Activated T-helper 17 cell treated with anti-CD3 and anti-CD28 coated beads, Interleukin-2, amount 50 U/mL, for 72 hours (primary cell): ENCODE measurements around the gene KLHL40. TPM values are rescaled to one million over a fixed set of nuclear protein-coding genes. Genes with fewer than 3 reads are reported as not detected.
"Not testable (repeated sequence)": the region's sequence is repeated elsewhere in the genome, so short reads cannot be mapped to it uniquely, and the experiment has no call there.

Experiments
- ATAC-seq: fragments of 150-1000 bp; cut with Tn5 transposase; replicated peaks from 2 replicates; pipeline ENCODE4 v1.10.0; 2021; ENCODE audit warnings: mild to moderate bottlenecking, moderate library complexity
- H3K27ac Mint-ChIP-seq: one replicate; pipeline ENCODE4 v1.8.0; 2022; ENCODE audit warnings: mixed read lengths
- H3K27me3 Mint-ChIP-seq: one replicate; pipeline ENCODE4 v1.8.0; 2022; ENCODE audit warnings: mixed read lengths
- H3K36me3 Mint-ChIP-seq: one replicate; pipeline ENCODE4 v1.8.0; 2022; ENCODE audit warnings: low read depth, mild to moderate bottlenecking, mixed read lengths
- H3K4me1 Mint-ChIP-seq: one replicate; pipeline ENCODE4 v1.8.0; 2022; ENCODE audit warnings: mixed read lengths
- H3K4me3 Mint-ChIP-seq: one replicate; pipeline ENCODE4 v1.8.0; 2022; ENCODE audit warnings: mild to moderate bottlenecking, mixed read lengths
- H3K9me3 Mint-ChIP-seq: one replicate; pipeline ENCODE4 v1.8.0; 2022; ENCODE audit warnings: mixed read lengths
- total RNA-seq, 2 donors: library from RNA; stranded (reverse); gene quantifications; one replicate each; pipeline ENCODE4 v1.2.3, GENCODE V29; 2022

The KLHL40 gene
- total RNA-seq, 2 donors from 2014 or later, result not detected

DNA sequence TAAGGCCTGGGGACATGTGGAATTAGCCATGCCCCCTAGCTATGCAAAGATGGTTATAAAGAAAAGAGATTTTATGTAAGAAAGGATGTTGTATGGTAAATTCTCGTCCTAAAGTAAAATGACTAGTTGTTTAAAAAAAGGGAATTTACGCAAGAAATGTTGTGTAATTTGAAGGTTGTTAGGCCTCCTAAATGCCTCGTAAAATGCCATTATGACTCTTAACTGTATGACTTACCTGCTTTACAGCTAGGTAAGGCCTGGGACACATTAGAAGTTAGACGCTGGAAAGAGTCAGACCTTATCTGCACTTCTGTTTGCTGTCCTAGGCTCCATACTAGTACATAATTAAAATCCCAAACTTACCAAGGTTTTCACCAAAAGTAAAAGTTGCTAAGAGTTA is 34.8 kb downstream of the KLHL40 start:
- H3K36me3 Mint-ChIP-seq, result no peaks in the 10 kb centered on the region

DNA sequence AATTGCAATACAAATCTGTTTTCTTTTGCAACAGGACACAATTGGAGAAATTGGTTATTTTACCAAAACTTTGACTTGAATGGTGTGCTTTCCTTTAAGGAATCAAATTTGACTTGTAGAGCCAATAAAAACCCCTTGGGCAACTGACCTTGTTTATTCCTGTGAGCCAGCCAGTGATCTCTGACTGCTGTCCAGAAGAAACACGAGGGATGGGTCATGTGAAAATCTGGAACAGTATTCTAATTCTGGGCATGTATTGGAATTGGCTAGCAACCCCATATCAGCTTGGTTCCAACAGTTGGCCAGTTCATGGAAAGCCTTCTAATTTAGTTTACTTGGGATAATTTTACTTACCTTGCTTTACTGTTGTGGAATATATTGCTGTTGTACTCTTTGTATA is 36.4 kb downstream of the KLHL40 start:
- H3K4me3 Mint-ChIP-seq, result no peak overlapping the region
- peaks cover 16% of the 10 kb centered on the region for H3K27me3 Mint-ChIP-seq
- H3K4me1 Mint-ChIP-seq, result no peaks in the 10 kb centered on the region
- no peaks in the 10 kb centered on the region for H3K9me3 Mint-ChIP-seq
- H3K36me3 Mint-ChIP-seq, result no peaks in the 10 kb centered on the region
- no peak for ATAC-seq
- no peak overlapping the region for H3K27ac Mint-ChIP-seq

More for the DNA sequence above, 34.8 kb downstream of the KLHL40 start:
- no peak for ATAC-seq
- Mint-ChIP-seq H3K4me1 (no peaks in the 10 kb centered on the region), H3K27ac (no peak overlapping the region), H3K4me3 (no peak overlapping the region), H3K9me3 (no peaks in the 10 kb centered on the region), H3K27me3 (peaks cover 12% of the 10 kb centered on the region)

DNA sequence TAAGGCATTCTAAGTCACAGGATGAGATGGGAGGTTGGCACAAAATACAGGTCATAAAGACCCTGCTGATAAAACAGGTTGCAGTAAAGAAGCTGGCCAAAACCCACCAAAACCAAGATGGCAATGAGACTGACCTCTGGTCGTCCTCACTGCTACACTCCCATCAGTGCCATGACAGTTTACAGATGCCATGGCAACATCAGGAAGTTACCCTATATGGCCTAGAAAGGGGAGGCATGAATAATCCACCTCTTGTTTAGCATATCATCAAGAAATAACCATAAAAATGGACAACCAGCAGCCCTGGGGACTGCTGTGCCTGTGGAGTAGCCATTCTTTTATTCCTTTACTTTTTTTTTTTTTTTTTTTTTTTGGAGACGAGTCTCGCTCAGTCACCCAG is 37.1 kb downstream of the KLHL40 start:
- peaks cover 16% of the 10 kb centered on the region for H3K27me3 Mint-ChIP-seq
- not testable (repeated sequence) for ATAC-seq, H3K27ac Mint-ChIP-seq, H3K36me3 Mint-ChIP-seq, H3K4me1 Mint-ChIP-seq, H3K9me3 Mint-ChIP-seq, H3K4me3 Mint-ChIP-seq

DNA sequence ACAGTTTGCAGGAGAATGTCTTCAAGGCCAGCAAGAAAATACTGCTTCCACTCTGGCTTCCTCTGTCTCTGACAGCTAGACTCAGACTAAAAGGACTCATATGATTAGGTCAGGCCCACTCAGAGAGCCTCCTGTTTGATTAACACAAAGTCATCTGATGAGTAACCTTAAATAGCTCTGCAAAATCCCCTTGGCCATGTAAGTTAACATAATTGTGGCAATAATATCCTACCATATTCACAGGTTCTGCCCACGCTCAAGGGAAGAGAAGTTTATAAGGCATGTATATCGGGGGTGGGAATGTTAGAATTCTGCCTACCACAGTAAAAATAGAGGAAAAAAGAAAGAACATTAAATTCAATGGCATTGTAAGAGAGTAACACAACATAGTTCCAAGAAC is 37.9 kb downstream of the KLHL40 start:
- no peaks in the 10 kb centered on the region for H3K36me3 Mint-ChIP-seq
- no peak overlapping the region for H3K4me3 Mint-ChIP-seq
- ATAC-seq, result no peak
- H3K27ac Mint-ChIP-seq, result no peak overlapping the region
- peaks cover 16% of the 10 kb centered on the region for H3K27me3 Mint-ChIP-seq
- no peaks in the 10 kb centered on the region for H3K9me3 Mint-ChIP-seq
- H3K4me1 Mint-ChIP-seq, result no peaks in the 10 kb centered on the region

DNA sequence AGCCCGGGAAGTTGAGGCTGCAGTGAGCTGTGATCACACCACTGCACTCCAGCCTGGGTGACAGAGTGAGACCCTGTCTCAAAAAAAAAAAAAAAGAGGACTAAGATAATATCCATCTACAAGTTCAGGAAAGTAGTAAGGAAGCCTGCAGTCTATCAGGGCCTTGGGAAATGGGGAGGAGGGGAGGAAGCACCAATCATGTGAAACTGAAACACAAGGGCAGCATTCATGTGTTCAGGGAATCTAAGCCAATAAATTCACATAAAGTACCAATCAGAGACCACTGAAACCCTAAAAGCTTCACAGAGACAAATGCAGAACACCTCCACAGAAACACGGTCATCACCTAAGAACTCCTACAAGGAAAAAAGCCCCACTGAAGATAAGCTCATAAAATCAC is 40.1 kb downstream of the KLHL40 start:
- no peaks in the 10 kb centered on the region for H3K9me3 Mint-ChIP-seq
- H3K27me3 Mint-ChIP-seq, result peaks cover 14% of the 10 kb centered on the region
- ATAC-seq, result no peak
- no peaks in the 10 kb centered on the region for H3K36me3 Mint-ChIP-seq
- H3K27ac Mint-ChIP-seq, result no peak overlapping the region
- no peaks in the 10 kb centered on the region for H3K4me1 Mint-ChIP-seq
- H3K4me3 Mint-ChIP-seq, result no peak overlapping the region

DNA sequence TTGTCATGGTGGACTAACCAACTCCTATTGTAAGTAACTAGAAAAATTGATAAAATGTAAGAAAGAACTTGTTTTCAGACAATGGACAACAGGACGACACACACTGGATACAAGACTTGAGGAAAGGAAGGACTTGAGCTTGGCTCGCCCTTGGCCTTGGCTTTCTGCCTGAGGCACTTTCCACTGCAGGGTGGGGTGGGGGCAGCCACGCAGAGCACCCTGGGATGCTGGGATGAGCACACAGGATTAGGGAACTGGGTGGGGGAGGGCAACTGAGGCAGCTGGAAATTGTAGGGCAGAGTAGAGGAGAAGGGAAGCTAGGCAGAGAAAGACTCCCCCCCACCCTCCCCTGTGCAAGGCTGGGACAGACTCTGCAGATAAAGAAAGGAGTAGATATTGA is 42.7 kb downstream of the KLHL40 start:
- Mint-ChIP-seq H3K27me3 (peaks cover 11% of the 10 kb centered on the region), H3K36me3 (no peaks in the 10 kb centered on the region), H3K4me1 (no peaks in the 10 kb centered on the region), H3K9me3 (no peaks in the 10 kb centered on the region), H3K4me3 (no peak overlapping the region), H3K27ac (no peak overlapping the region)
- no peak for ATAC-seq

DNA sequence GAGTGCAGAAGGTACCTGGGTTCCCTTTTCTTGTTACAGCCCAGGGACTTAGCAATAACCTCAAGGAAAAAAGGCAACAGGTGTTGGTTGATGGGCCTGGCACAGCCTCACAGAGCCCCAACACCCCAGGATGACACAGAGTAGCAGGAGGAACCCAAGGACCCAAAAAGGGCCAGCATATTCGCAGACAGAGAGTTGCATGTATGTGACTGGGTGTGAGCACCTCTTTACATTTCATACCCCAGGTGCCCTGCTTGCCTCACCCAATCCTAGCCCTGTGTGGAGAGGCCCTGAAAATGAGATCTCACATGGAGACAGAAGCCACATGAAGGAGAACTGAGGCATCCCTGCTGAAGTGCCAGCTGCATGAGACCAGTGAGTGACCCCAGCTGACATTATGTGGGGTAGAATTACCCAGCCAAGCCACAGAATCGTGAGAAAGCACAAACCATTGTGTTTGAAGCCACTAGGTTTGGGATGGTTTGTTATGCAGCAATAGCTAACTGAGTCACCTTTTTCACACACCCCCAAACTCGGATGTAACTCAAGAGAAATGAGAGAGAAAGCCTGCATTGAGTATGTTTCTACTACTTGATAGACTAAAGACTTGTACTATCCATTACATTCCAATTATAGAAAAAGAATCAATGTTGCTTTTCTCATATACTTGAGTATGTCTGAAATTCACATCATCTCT is 43.5 kb downstream of the KLHL40 start:
- Mint-ChIP-seq H3K4me1 (no peaks in the 10 kb centered on the region), H3K27me3 (peaks cover 8% of the 10 kb centered on the region), H3K36me3 (no peaks in the 10 kb centered on the region), H3K27ac (no peak overlapping the region), H3K4me3 (no peak overlapping the region), H3K9me3 (no peaks in the 10 kb centered on the region)
- no peak for ATAC-seq

DNA sequence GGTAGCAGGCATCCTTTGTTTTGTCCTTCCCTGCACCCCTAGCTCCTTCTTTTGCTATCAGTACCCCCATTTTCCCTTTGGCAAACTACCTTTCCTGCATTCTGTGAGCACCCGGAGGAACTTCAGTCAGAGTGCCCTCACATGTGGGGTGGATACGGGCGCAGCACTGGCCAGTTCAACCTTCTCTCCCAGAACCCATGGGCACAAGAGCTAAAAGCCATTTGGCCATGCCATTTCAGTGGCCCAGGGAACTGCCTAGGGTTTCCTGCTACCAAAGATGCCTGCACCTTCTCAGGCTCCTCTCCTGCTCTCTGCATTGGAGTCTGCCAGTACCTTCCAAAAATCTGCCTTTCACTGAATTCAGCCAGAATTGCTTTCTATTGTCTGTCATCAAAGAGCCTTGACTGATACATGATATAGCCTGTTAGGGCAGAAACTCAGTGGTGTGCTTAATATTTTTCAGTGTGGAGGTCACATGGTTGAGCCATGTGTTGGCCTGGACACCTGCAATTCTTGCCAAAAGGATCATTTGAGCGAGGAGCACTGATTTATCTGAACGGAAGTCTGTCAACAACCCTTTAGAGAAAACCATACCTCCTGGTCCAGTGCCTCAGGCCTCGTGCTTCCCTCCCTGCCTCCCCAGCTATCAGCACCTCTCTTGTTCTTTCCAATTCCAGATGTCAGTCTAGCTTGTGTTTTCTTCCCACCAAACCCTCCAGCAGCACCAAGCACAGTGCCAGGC is 44.2 kb downstream of the KLHL40 start:
- Mint-ChIP-seq H3K4me3 (no peak overlapping the region), H3K36me3 (no peaks in the 10 kb centered on the region), H3K9me3 (no peaks in the 10 kb centered on the region), H3K27me3 (peaks cover 4% of the 10 kb centered on the region), H3K4me1 (no peaks in the 10 kb centered on the region), H3K27ac (peak overlapping the region; percentile 22)
- ATAC-seq, result no peak

DNA sequence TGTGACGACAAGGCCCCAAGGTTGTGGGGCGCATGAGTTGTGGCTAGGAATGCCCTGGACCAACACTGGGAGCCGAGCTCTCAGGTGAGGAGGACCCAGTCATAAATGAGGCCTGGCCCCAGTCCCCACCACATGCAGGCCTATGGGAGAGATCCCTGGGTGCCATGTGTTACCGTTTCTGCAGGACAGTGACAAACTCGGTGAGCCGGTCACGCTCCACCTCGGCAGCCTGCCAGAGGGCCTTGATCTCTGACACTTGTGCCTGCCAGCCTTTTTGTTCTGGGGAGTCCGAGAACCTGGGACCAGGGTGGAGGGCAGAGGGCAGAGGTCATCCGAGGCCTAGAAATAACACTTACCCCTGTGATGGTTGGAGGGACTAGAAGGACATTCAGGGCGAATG is 45.0 kb downstream of the KLHL40 start:
- Mint-ChIP-seq H3K4me3 (no peak overlapping the region), H3K4me1 (no peaks in the 10 kb centered on the region), H3K27me3 (peaks cover 4% of the 10 kb centered on the region), H3K36me3 (no peaks in the 10 kb centered on the region), H3K27ac (peak overlapping the region; percentile 22), H3K9me3 (no peaks in the 10 kb centered on the region)
- ATAC-seq, result no peak

DNA sequence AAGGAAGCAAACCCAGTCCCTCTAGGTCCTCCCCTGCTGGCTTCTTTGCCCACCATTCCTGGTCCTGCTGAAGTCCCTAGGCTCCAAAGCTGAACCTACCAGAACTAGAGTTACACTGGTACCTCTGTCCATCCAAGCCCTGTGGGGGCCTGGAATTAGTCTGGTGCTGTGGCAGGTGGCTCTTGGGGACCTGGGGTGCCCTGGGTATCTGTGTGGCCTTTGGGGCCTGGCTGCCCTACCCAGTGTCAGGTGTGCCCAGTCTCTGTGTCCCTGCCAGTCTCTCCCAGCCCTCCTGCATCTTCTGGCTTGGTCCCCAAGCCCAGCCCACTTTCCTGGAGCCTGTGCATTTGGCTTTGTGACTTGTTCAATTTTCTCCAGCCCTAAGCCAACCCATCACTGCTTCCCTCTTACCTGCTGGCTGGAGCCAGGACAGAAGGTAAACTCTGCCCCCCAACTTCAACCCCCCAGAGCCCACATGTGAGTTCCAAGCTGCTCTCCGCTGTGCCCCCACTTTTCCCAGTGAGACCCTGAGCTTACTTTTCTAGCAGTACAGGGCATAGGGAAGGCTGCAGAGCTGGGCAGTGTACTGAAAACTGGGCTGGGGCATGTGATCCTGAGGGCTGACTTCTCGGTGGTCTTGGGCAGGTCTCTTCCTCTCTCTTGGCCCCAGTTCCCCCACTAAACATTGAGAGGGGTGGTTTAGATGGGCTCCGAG is 45.5 kb downstream of the KLHL40 start:
- no peak for ATAC-seq
- no peak overlapping the region for H3K27ac Mint-ChIP-seq
- H3K27me3 Mint-ChIP-seq, result no peaks in the 10 kb centered on the region
- H3K36me3 Mint-ChIP-seq, result no peaks in the 10 kb centered on the region
- H3K9me3 Mint-ChIP-seq, result no peaks in the 10 kb centered on the region
- H3K4me1 Mint-ChIP-seq, result no peaks in the 10 kb centered on the region
- H3K4me3 Mint-ChIP-seq, result no peak overlapping the region

DNA sequence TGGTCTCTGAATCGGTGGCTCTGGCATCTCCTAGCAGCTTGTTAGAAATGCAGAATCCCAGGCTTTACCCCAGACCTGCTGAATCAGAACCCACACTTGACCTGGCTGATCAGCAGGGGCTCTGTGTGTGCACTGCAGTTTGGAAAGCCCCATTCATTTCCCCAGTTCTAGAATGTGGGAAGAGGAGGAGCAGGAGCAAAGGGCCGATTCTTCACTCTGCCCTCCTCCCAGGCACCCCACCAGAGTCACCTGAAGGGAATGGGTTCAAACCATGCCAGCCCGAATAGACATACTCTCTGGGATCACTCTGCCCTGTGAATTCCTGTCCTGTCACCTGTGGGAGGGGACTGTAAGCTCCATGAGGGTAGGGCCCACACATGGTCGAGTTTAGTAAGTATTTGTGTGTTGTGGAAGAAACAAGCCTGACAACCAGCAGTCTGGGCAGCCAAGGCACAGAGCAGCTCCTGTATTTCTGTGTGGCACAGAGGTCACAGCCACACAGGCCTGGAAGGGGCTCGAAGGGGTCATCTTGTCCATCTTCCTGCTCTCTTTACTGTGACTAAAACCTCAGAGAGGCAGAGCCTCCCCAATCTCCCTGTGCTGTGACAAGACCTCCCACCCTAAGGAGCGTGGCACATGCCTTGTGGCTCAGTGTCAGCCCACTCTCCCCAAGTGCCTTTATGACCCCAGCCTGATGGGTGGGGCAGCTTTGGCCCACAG is 46.3 kb downstream of the KLHL40 start:
- Mint-ChIP-seq H3K4me1 (no peaks in the 10 kb centered on the region), H3K27ac (no peak overlapping the region), H3K9me3 (no peaks in the 10 kb centered on the region), H3K27me3 (no peaks in the 10 kb centered on the region), H3K4me3 (no peak overlapping the region), H3K36me3 (no peaks in the 10 kb centered on the region)
- ATAC-seq, result no peak

DNA sequence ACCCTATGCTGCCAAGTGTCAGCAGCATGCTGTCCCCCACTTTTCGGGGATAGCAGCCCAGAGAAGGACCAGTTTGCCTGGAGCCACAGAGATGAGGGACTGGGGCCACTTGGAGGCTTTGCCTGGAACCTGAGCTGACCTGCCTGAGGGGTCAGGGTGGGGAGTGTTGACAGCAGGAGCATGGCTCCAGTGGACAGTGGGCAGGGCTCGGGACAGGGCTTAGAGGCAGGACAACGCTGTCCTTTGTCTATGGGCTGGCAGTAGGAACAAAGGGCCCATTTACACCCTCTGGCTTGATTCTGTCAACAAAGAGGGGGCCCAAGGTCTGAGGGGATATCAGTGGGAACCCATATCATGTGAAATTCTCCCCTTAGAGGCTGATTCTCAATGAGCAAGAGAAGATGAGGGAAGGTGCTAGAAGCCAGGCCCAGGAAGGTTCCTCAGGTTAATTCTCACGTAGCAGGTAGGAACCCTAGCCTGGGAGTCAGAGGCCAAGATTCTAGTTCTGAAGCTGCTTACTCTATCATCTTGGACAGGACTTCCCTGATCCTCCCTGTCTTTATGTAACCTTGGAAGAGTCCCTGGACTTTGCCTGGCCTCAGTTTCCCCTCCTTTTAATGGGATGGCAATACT is 47.0 kb downstream of the KLHL40 start:
- Mint-ChIP-seq H3K4me1 (no peaks in the 10 kb centered on the region), H3K27me3 (no peaks in the 10 kb centered on the region), H3K9me3 (no peaks in the 10 kb centered on the region), H3K36me3 (no peaks in the 10 kb centered on the region), H3K4me3 (no peak overlapping the region), H3K27ac (no peak overlapping the region)
- ATAC-seq, result no peak

DNA sequence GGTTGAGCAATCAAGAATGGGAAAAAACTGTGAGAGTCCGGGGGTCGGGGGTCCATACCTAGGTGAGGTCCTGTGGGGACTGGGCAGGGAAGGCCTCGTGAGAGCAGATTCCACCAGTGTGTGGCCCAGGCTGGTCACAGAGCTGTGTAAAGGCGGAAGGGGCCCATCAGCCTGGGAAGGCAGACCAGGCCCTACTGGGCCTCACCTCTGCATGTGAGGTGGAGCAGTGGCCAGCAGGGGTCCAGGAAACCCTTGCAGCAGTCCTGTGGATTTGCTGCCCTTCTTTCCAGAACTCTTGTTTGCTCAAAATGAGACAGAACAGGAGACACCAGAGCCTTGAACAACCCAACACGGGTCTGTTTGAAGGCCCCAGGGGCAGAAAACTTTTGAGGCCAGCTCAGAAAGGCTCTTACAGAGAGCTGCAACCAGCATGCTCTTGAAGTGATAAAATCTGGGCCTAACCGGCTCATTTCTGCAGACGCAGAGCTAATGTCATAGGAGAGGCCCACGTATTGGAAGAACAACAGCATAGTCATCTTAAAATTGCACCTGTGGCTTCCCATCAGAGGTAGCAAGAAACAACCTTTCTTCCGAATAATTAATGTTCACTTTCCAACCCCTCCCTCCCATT is 47.6 kb downstream of the KLHL40 start:
- Mint-ChIP-seq H3K27me3 (no peaks in the 10 kb centered on the region), H3K9me3 (no peaks in the 10 kb centered on the region), H3K36me3 (no peaks in the 10 kb centered on the region), H3K27ac (no peak overlapping the region), H3K4me3 (no peak overlapping the region), H3K4me1 (no peaks in the 10 kb centered on the region)
- ATAC-seq, result no peak
